Esophagus muscularis mucosa (tissue), 4 donors: ENCODE results near the gene TBC1D5.

Experiments used
- CTCF ChIP-seq, 3 experiments: fragments of 200-600 bp in 2 of 3; fragments of 450-650 bp in 1 of 3; sonication (generic) in 2 of 3; IDR thresholded peaks; one replicate each; pipeline ENCODE4 v1.5.1; 2017 to 2019; ENCODE audit warnings: antibody characterized with exemption in 3 of 3, mild to moderate bottlenecking in 2 of 3, moderate library complexity in 1 of 3
- EP300 ChIP-seq: sonication (generic); formaldehyde crosslinking; IDR thresholded peaks from one replicate; pipeline ENCODE4 v1.6.1; 2017; ENCODE audit warnings: antibody characterized with exemption
- POLR2A ChIP-seq: fragments of 450-650 bp; IDR thresholded peaks from one replicate; pipeline ENCODE4 v1.6.1; 2017; ENCODE audit warnings: antibody characterized with exemption, moderate library complexity, mild to moderate bottlenecking, low read depth

- TF ChIP-seq EP300 (no peak), CTCF (IDR thresholded peaks at IDR 0.05) (no peak), POLR2A (no peak)
Observed at GRCh38 chr3:17162116-17162515, 580.3 kb downstream of the TBC1D5 start.
